NCI-H460 (cell line): Measurements from ENCODE around the gene LIG3. TPM values are rescaled to one million over a fixed set of nuclear protein-coding genes. Genes with fewer than 3 reads are reported as not detected.
A peak's percentile ranks its signal among the peaks of the same experiment; 100 is the strongest.
"Not testable (repeated sequence)": the region's sequence is repeated elsewhere in the genome, so short reads cannot be mapped to it uniquely, and the experiment has no call there.

Experiments used
- DNase-seq: peaks from one replicate; pipeline ENCODE4 v3.0.0-alpha.2; 2016; ENCODE audit warnings: low read depth; ENCODE audit errors: extremely low read depth
- total RNA-seq: library from RNA; depleted of rRNA; stranded (reverse); fragments of >200 nt; shearing (Covaris generic); gene quantifications from 2 replicates; pipeline ENCODE4 v1.2.3, GENCODE V29; 2014

The LIG3 gene
- total RNA-seq, 1 experiment from 2014 or later = 67.1 TPM

DNA sequence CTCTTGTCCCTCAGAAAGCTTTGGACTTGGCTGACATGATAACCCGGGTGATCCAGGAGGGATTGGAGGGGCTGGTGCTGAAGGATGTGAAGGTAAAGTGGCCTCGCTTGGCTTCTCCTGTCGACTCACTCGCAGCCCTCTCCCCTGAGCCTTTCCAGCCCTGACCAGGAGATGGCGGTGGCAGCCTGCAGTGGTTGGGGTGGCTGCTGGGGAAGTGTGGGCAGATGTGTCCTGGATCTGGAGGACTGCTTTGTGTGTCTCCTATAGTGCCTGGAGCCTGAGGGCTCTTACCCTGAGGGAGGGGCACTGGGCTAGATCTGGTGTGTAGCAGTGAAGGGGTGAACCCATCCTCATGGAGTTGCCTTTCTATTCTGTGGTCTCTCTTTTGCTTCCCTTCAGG is 17.9 kb downstream of the LIG3 start:
- peak; percentile 69 for DNase-seq

DNA sequence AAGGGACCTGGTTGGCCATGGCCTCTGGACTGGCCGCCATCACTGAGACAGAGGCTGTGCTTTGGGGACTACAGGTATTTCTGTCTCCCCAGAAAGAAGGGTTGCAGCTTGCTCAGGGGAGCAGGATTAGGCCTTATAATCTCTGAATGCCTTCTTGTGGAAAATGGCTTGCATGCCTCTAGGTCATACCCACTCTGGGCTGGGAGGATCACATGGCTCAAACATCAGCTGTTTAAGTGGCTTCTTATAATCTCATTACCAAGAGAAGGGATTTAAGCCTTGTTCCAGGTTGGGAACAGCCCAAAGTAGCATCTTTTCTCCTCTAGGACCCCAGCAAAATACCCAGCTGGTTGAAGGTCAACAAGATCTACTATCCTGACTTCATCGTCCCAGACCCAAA is 19.1 kb downstream of the LIG3 start:
- no peak for DNase-seq

DNA sequence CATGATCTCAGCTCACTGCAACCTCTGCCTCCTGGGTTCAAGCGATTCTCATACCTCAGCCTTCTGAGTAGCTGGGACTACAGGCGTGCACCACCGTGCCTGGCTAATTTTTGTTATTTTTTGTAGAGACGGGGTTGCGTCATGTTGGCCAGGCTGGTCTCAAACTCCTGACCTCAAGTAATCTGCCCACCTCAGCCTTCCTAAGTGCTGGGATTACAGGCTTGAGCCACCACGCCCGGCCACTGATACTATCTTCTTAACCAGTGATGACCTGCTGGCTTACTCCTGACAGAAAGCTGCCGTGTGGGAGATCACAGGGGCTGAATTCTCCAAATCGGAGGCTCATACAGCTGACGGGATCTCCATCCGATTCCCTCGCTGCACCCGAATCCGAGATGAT is 20.7 kb downstream of the LIG3 start:
- not testable (repeated sequence) for DNase-seq

DNA sequence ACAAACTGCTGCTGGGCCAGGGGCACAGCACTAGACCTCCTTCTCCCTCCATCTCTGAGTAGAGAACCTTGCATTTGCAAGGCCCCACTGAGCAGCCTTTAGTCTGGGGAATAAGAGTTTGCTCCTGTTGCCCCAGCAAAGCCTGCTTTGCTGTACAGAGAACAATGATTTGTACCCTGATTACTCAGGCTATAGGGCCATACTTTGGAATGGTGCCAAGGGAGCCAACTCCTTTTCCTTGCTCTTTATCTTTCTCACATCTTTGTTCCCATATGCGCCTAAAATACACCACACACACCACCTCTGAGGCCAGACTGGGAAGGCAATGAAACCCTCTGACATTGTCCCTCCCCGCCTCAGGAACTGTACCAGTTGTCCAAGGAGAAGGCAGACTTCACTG is 21.2 kb downstream of the LIG3 start:
- DNase-seq = no peak

DNA sequence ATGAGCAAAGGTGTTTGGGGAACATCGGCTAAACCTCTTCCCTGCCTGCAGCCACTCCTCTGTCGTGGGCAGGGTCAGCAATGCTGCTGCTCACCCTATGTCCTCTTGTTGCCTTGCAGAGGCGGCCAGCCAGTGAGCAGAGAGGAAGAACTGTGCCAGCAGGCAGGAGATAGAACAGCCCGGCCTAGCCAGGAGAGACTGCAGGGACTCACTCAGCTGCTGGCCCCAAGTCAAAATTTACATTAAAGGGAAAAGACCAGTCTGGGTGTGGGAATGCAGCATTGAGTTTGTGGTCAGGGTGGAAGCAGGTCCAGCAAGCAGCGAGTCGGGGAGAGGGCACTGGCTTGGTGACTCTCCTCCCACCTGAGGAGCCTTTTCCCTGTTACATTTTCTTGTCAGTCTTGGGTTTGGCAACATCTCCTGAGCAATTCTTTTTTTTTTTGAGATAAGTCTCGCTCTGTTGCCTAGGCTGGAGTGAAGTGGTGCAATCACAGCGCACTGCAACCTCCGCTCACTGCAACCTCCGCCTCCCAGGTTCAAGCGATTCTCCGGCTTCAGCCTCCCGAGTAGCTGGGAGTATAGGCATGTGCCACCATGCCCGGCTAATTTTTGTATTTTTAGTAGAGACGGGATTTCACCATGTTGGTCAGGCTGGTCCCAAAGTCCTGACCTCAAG is 22.7 kb downstream of the LIG3 start:
- DNase-seq = no peak

DNA sequence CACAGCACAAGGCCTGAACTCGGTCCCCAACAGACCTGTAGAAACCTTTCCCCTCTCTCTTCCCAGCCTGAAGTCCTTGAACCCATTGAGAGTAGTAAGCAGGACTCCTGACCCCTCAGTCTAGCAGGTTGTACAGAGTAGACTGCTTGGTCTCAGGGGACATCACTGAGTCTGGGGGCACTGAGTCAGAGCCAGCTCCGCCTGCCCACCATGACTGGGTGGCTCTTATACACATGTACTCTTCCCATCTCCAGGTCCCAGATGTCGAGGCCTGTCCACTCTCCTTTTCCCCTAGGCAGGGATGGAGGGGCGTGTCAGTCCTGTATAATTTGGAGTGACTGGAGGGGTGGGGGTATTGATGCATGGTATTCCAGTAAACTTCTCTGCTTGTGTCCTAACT is 23.5 kb downstream of the LIG3 start:
- DNase-seq = no peak

DNA sequence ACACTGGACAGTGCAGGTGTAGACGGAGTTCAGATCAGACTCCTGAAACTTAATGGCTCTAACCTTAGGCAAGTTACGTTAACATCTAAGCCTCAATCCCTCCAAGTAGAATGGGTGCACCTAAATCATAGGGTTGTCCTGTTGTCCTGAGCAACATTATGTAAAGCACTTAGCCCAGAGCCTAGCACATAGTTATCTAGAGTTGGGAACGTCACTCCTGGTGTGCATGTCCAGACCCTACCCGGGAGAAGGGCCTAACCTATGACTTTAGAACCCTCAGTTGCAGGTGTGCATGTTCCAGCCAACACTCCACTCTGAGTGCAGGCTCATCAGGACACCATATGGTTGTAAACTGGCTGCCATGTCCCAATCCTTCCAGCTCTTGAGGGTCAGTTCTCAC is 26.0 kb downstream of the LIG3 start:
- DNase-seq = no peak

DNA sequence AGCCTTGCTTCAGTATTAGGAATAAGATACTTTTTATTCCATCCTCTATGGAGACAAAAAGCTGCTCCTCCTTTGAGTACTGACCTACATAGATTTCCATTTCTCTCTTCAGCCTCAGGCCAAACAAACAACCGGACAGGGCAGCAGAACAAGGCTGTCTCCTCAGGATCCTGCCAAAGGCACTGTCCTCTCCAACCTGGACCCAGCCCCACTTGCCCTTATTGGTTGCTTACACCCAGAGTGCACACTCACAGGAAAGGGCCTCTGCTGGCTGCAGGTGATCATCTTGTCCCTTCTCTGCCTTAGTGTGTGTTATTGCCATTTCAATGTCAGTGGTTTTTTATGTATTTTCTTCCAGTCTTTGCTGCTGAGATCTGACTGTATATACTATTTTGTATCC is 26.6 kb downstream of the LIG3 start:
- DNase-seq = no peak

DNA sequence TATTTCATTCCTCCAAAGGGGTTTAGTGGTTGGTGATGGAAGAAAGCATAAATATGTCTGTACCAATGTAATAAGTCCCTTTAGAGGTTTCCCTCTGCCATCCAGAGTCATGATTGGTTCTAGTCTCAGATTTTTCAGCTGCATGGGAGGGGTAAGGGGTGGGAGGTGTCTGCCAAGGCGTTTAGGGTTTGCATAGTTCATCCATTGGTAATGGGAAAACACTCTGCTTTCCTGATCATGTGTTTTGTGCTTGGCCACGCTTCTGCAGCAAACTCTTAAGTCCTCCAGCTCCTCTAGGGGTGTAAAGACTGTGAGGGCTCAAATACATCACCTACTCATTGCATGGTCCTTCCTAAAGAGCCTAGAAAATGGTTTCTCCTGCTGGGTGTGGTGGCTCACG is 29.8 kb downstream of the LIG3 start:
- DNase-seq = no peak

DNA sequence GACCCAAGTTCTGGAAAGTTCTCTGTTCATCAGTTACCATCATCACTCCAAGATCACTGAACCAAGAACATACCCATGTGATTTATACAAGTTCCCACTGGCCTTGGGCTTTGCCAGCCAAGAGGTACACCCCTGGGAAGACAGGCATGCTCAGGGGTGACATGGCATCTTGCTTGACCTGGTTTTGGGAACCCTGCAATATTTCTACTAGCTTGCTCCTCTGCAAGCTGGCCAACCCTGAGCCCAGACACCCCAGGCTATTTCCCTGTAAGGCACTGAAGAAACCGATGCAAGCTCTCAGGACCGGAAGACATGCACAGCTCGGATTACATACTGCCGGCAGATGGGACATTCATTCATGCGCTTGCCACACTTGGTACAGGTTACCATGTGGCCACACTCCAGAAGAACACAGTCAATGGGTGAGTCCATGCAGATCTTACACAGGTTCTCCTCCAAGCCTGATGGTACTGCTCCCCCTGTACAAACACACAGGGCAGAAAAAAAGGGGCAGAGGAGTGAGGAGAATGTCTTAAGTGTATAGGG is 31.4 kb downstream of the LIG3 start:
- no peak for DNase-seq

DNA sequence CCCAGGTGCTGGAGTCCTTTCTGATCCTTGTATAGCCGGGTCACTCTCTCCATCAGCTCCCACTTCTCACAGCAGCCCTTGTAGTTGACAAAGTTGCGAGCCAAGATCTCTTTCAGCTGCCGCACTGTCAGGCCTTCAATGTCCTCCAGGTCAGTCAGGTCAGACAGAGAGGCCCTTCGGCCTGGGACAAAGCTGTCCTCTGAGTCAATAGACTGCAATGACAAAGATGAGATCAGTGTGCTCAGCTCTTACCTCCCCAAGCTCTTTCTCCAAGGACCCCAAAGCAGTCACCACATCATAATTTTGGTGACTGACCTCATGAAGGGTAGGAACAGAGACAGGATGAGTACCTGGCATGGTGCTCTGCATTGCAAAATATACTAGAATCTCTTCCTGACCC is 36.1 kb downstream of the LIG3 start:
- DNase-seq = no peak

DNA sequence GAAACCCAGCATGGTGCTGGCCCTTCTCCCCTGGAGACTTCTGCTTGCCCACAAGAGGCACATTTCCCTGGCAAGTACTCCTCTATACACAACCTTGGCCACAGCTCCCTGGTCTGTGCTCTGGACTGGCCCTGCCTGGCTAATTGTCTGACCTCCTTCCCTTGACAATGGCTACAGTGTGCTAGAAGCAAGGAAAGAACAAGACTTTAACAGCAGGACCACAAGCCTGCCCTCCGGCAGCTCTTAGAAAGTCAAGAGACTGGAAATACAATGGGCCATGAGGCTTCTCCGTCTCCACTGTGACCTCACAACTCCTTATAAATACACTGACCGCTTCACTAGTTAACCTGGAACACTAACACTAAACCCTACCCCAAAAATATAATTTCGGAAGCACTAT is 36.7 kb downstream of the LIG3 start:
- no peak for DNase-seq

DNA sequence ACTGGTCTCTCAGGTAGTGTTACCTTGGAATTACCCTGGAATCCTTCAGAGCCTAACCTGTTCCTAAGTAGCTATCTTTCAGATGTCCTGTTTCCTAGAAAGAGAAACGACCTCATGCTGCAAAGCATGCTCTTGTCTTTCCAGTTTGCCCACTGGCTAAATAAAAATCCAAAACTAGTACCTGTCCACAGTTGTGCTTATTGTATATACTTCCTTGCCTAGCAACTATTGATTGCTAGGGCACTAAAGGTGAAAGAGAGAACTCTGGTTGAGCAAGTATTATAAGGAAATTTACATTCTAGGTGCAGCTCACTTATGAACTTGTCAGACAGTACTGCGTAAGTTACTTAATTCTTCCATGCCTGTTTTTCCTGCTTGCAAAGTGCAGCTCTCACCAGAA is 38.5 kb downstream of the LIG3 start:
- DNase-seq = no peak

DNA sequence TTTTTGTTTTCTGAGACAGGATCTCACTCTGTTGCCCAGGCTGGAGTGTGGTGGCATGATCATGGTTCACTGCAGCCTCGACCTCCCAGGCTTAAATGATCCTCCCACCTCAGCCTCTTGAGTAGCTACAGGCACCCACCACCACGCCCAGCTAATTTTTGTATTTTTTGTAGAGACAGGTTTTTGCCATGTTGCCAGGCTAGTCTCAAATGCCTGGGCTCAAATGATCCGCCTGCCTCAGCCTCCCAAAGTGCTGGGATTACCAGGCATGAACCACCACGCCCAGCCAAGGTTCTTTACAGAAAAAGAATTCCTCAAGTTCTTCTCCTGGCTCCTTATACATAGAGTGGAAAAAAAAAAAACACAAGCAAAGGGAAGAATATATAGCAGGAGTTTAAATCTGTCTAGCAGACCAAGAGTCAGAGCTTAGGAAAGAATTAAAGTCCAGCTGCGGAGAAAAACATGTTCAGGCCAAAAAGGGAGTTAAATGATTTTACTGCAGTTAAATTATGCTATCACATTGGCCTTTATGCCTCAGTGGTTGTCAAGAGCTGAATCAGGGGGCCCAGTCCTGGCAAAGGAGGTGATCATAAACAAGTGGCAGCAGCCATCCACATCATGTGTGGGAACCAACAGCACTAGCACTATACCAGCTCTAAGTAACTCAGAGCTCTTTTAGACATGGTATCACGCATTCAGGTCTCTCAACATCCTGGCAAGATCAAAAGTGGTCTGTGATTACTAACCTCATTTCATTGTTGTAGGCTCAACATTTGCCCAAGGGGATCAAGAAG is 39.3 kb downstream of the LIG3 start:
- DNase-seq = no peak

DNA sequence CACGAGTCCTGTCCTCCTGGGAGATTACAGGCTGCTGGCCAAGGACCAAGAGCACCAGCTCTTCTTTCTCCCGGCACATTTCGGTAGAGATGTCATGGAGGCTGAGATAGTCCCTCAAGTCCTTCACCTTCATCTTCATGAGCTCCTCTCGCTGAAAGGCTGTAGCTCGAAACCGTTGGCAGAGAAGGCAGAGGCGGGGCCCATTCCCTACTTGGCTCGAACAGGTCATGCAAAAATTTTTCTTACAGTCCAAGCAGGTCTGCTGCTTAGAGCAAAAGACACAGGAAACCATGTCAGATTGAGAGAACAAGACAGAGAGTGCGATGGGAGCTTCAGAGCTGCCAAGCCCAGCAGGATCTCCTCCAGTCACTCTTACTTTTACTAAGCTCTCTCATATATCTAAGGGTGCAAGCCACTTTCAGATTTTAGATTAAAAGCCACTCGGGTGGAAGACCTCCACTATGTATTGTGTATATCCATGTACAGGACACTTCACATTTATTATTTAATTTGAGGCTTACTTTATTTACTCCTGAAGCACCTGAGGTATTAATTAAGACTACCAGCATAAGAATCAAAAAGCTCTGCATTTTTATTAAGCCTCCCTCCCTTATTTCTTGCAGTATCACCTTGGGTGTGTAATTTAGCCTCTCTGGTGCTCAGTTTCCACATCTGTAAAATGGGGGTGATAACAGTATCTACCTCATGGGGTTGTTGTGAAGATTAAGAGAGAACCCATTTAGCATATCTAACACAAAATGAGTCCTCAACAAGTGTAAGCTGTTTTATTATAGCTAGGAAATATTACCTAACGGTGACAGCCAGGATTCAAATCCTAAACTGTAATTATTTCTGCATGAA is 41.4 kb downstream of the LIG3 start:
- no peak for DNase-seq

DNA sequence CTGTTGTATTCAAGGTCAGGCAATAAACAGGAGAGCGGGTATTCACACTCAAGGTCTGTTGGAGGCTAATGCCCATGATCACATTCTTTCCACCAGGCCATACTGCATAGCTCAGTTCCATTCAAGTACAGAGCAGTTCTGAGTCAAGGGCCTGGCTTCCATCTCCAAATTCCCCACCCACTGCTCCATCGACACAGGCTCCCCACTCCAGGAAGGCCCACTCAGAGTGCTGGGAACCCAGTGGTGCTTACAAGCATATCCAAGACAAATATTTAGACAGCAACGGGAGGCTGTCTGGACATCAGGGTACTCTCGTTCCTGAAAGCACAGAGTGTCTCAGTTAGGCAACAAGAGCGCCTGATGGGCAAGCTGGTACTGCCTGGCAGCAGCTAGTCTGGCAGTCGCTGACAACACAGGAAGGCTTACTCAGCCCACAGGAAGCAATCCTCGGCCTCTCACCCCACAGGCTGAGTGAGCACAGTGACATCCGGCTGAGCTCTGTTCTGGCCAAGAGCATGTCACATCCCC is 42.3 kb downstream of the LIG3 start:
- peak; percentile 26 for DNase-seq

DNA sequence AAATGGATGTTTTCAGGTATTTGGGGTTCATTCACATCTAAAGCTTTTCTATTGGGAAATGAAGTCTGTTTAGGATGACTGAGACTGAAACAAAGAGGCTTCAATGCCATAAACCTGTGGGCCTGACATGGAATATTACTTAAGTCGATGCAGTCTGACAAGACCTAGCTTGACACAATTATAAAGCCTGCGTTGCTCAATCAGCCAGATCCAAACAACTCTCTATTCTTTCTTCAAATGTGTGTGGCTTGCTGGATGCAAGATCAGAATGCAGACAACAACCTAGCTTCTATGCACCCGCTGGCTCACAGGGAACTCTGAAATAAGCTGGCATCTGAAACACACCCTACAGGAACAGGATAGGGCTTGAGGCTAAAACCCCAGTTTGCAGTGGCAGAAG is 43.2 kb downstream of the LIG3 start:
- DNase-seq = no peak

DNA sequence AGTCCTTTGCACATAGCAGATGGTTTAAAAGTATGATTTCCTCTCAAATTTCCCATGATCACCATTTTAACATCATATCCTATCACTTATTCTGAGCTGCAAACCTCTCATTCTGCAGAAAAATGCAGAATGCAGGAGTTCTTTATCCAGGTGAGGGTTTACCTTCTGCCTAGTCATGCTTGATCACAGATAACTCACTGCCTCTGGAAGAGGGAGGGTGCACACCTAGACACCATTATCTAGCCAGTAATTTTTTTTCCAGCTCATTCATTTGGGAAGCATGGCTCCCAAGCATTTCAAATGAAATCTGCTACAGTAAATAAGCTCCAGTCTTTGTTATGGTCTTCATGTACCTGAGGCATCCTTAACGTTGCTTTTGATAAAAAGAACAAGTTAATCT is 45.2 kb downstream of the LIG3 start:
- DNase-seq = no peak

DNA sequence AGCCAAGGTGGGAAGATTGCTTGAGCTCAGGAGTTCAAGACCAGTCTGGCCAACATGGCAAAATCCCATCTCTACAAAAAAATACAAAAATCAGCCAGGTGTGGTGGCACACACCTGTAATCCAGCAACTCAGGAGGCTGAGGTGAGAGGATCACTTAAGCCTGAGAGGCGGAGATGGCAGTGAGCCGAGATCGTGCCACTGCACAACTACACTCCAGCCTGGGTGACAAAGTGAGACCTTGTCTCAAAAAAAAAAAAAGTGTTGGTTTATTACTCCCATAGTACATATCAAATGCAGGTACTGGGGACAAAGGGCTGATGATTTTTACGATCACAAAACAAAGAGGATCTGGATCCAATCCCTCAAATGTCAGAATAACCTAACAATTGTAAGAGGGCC is 47.8 kb downstream of the LIG3 start:
- not testable (repeated sequence) for DNase-seq

DNA sequence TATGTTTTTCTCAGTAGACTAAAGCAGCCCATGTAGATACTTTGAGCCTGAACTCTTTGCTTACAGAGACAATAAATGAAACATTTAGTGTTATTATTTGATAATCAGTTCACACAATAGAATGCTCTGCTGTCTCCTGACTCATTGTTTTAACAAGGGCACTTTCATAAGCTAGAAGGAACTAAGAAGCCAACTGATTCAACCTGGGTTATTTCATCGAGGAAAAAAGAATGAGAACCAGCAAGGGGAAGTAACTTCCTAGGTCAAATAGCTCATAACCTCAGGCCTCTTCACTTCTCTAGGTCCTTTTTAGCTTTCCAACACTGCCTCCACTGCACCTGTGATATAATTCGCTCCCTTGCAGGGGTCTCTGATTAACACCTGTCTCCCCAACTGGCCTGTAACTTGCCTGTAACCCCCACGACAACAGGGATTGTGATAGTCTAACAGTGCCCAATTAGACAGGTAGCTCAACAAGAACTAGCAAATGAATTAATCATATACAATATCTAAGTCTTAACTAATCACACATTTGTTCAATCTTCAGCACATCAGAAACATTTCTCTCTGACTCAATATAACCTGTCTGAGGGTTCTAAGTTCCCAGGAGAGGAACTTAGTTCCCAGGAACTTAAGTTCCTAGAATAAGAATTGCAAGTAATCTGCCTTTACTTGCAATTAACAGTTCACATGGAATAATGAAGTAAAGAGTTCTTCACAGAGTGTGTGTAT is 48.4 kb downstream of the LIG3 start:
- no peak for DNase-seq
